Activated CD4-positive, alpha-beta T cell treated with anti-CD3 and anti-CD28 coated beads, Interleukin-2, amount 50 U/mL, for 48 hours (primary cell): ENCODE data around the gene PPBP.

Experiments used
- DNase-seq, 2 experiments: peaks; one replicate each; pipeline ENCODE4 v3.0.0-alpha.2; 2020

Gene PPBP

GRCh38 chr4:73988061-73988460 lies at the start of gene PPBP:
Gene PPBP, minus strand, starts transcription at chr4:73988190. Its CDS starts 87 bp downstream, at chr4:73988103.
- DNase-seq, result no peak

GRCh38 chr4:74037076-74037955 lies 49.3 kb upstream of the PPBP start:
- no peak for DNase-seq

GRCh38 chr4:74033739-74034138 lies 45.7 kb upstream of the PPBP start:
- DNase-seq, result no peak

- DNase-seq, result no peak
Measured at GRCh38 chr4:74032064-74032463, 44.1 kb upstream of the PPBP start.

GRCh38 chr4:74031576-74031975 lies 43.6 kb upstream of the PPBP start:
- no peak for DNase-seq

- no peak for DNase-seq
Measured at GRCh38 chr4:74030285-74030684, 42.3 kb upstream of the PPBP start.

- DNase-seq, result no peak
Measured at GRCh38 chr4:74028504-74028903, 40.5 kb upstream of the PPBP start.

GRCh38 chr4:74023709-74024108 lies 35.7 kb upstream of the PPBP start:
- no peak for DNase-seq

GRCh38 chr4:74021601-74022000 lies 33.6 kb upstream of the PPBP start:
- no peak for DNase-seq

- no peak for DNase-seq
Measured at GRCh38 chr4:74018771-74019170, 30.8 kb upstream of the PPBP start.

- no peak for DNase-seq
Measured at GRCh38 chr4:74018116-74018515, 30.1 kb upstream of the PPBP start.

GRCh38 chr4:74016068-74016467 lies 28.1 kb upstream of the PPBP start:
- DNase-seq, result no peak

- no peak for DNase-seq
Measured at GRCh38 chr4:74015126-74015780, 27.3 kb upstream of the PPBP start.

GRCh38 chr4:74014332-74014731 lies 26.3 kb upstream of the PPBP start:
- DNase-seq, result no peak

- DNase-seq, result no peak
Measured at GRCh38 chr4:74013264-74013663, 25.3 kb upstream of the PPBP start.

GRCh38 chr4:74012130-74012529 lies 24.1 kb upstream of the PPBP start:
- no peak for DNase-seq

- DNase-seq, result no peak
Measured at GRCh38 chr4:74009307-74009706, 21.3 kb upstream of the PPBP start.

GRCh38 chr4:74006009-74006476 lies 18.1 kb upstream of the PPBP start:
- DNase-seq, result no peak

GRCh38 chr4:74005528-74005927 lies 17.5 kb upstream of the PPBP start:
- no peak for DNase-seq

GRCh38 chr4:74004668-74005067 lies 16.7 kb upstream of the PPBP start:
- DNase-seq, result no peak

GRCh38 chr4:74000301-74000700 lies 12.3 kb upstream of the PPBP start:
- no peak for DNase-seq

GRCh38 chr4:73998040-73999011 lies 10.3 kb upstream of the PPBP start, which contains the start of gene CXCL5:
Gene CXCL5, minus strand, starts transcription at chr4:73998677. Its CDS starts 96 bp downstream, at chr4:73998581.
- no peak for DNase-seq

- DNase-seq, result no peak
Measured at GRCh38 chr4:73992050-73992449, 4.1 kb upstream of the PPBP start.
